CD14-positive monocyte (primary cell): Measurements from ENCODE around the gene SPATA33. TPM values are rescaled to one million over a fixed set of nuclear protein-coding genes. Genes with fewer than 3 reads are reported as not detected.

Experiments used
- DNase-seq, 3 donors: peaks; one replicate each; pipeline ENCODE4 v3.0.0-alpha.2; 2011 to 2022
- H2AFZ ChIP-seq: 2 replicates; pipeline ENCODE4 v1.6.0; 2012; ENCODE audit warnings: mild to moderate bottlenecking, low read depth, low read length, inconsistent platforms; ENCODE audit not compliant: insufficient read depth, poor library complexity, severe bottlenecking
- H3K27ac ChIP-seq, 2 donors: 1 replicate in 1 of 2; 2 replicates in 1 of 2; pipeline ENCODE4 v1.5.1; 2012 to 2013; ENCODE audit warnings: low read length in 2 of 2, control low read depth in 1 of 2, inconsistent platforms in 1 of 2, low read depth in 1 of 2, mild to moderate bottlenecking in 1 of 2
- H3K27me3 ChIP-seq, 2 donors: one replicate each; pipeline versions ENCODE4 v1.6.0 to v1.6.1; 2011 to 2013; ENCODE audit warnings: low read length in 2 of 2; ENCODE audit not compliant: control insufficient read depth in 2 of 2, insufficient read depth in 2 of 2
- H3K36me3 ChIP-seq, 2 donors: replicated peaks in 1 of 2; 1 replicate in 1 of 2; 2 replicates in 1 of 2; pipeline versions ENCODE4 v1.5.1 to v1.6.1; 2012 to 2013; ENCODE audit warnings: low read length in 2 of 2, control low read depth in 1 of 2, inconsistent platforms in 1 of 2, mild to moderate bottlenecking in 1 of 2; ENCODE audit not compliant: insufficient read depth in 2 of 2, control insufficient read depth in 1 of 2
- H3K4me1 ChIP-seq, 2 donors: 1 replicate in 1 of 2; 2 replicates in 1 of 2; pipeline versions ENCODE4 v1.5.1 to v1.6.1; 2012 to 2013; ENCODE audit warnings: low read length in 2 of 2, control low read depth in 1 of 2, inconsistent platforms in 1 of 2, mild to moderate bottlenecking in 1 of 2, moderate library complexity in 1 of 2; ENCODE audit not compliant: insufficient read depth in 2 of 2, control insufficient read depth in 1 of 2
- H3K4me2 ChIP-seq: replicated peaks from 2 replicates; pipeline ENCODE3; 2012; ENCODE audit warnings: low read length, moderate library complexity, mild to moderate bottlenecking; ENCODE audit not compliant: poor library complexity, severe bottlenecking; ENCODE audit errors: extremely low read depth
- H3K4me3 ChIP-seq, 3 experiments: fragments of 200-600 bp in 1 of 3; sonication (generic) in 1 of 3; replicated peaks in 1 of 3; 1 replicate in 2 of 3; 2 replicates in 1 of 3; pipeline ENCODE4 v1.5.1; 2011 to 2013; ENCODE audit warnings: low read length in 3 of 3, mild to moderate bottlenecking in 3 of 3, control low read depth in 2 of 3, low read depth in 2 of 3, inconsistent platforms in 1 of 3, moderate library complexity in 1 of 3
- H3K79me2 ChIP-seq: 2 replicates; pipeline ENCODE4 v1.6.0; 2012; ENCODE audit warnings: mild to moderate bottlenecking, control low read depth, inconsistent platforms, low read length, moderate library complexity; ENCODE audit not compliant: insufficient read depth
- H3K9ac ChIP-seq: 2 replicates; pipeline ENCODE4 v1.6.0; 2017; ENCODE audit warnings: low read length, mild to moderate bottlenecking; ENCODE audit not compliant: insufficient read depth, poor library complexity, severe bottlenecking
- H3K9me3 ChIP-seq, 2 donors: replicated peaks in 1 of 2; 1 replicate in 1 of 2; 2 replicates in 1 of 2; pipeline versions ENCODE4 v1.5.1 to v1.6.1; 2012 to 2013; ENCODE audit warnings: low read length in 2 of 2, control low read depth in 1 of 2; ENCODE audit not compliant: control insufficient read depth in 1 of 2, insufficient read depth in 1 of 2
- H4K20me1 ChIP-seq: 2 replicates; pipeline ENCODE4 v1.6.0; 2012; ENCODE audit warnings: mild to moderate bottlenecking, low read length, control low read depth, moderate library complexity; ENCODE audit not compliant: insufficient read depth
- H3K27ac Mint-ChIP-seq, 7 donors: one replicate each; pipeline ENCODE4 v1.8.0; 2020; ENCODE audit warnings: mild to moderate bottlenecking in 7 of 7, mixed read lengths in 7 of 7, moderate library complexity in 6 of 7, inconsistent platforms in 2 of 7
- H3K27me3 Mint-ChIP-seq, 3 donors: one replicate each; pipeline ENCODE4 v1.8.0; 2021 to 2022; ENCODE audit warnings: low read depth in 3 of 3, mild to moderate bottlenecking in 3 of 3, mixed read lengths in 3 of 3, moderate library complexity in 3 of 3, inconsistent platforms in 1 of 3
- H3K36me3 Mint-ChIP-seq, 2 donors: one replicate each; pipeline ENCODE4 v1.8.0; 2020; ENCODE audit warnings: mixed read lengths in 2 of 2, inconsistent platforms in 1 of 2, mild to moderate bottlenecking in 1 of 2
- H3K4me1 Mint-ChIP-seq: one replicate; pipeline ENCODE4 v1.8.0; 2020; ENCODE audit warnings: mild to moderate bottlenecking, mixed read lengths
- H3K4me3 Mint-ChIP-seq, 2 donors: one replicate each; pipeline ENCODE4 v1.8.0; 2020; ENCODE audit warnings: mild to moderate bottlenecking in 2 of 2, mixed read lengths in 2 of 2, moderate library complexity in 1 of 2
- H3K9me3 Mint-ChIP-seq, 7 donors: one replicate each; pipeline ENCODE4 v1.8.0; 2020 to 2022; ENCODE audit warnings: mixed read lengths in 7 of 7, mild to moderate bottlenecking in 6 of 7, moderate library complexity in 6 of 7, inconsistent platforms in 2 of 7
- CTCF ChIP-seq: fragments of 200-600 bp; IDR thresholded peaks from one replicate; pipeline ENCODE4 v1.8.0; 2022; ENCODE audit warnings: antibody characterized with exemption, mild to moderate bottlenecking
- WGBS: methylation state at CpG from one replicate; pipeline ENCODE4 v1.1.5; 2013; ENCODE audit warnings: missing lambda C conversion rate; ENCODE audit not compliant: insufficient coverage; 5-methylcytosine and 5-hydroxymethylcytosine counted together
- intact Hi-C, 2 donors: fragments of 100-400 bp; cut with micrococcal nuclease; formaldehyde crosslinking; loops; one replicate each; pipeline versions ENCODE4 v1.15.0 to v1.15.1; 2023
- polyA plus RNA-seq, 3 donors: library from polyadenylated mRNA; depleted of rRNA in 1 of 3; unstranded in 2 of 3; stranded (reverse) in 1 of 3; fragments of 300-500 nt in 2 of 3; fragments of >200 nt in 1 of 3; fragmentation: Illumina TruSeq in 2 of 3; gene quantifications; 1 replicate in 2 of 3; 2 replicates in 1 of 3; pipeline ENCODE4 v1.2.3, GENCODE V29; 2012 to 2021

The SPATA33 gene
- polyA plus RNA-seq, 3 donors: 1.4 to 3.5 (median 1.8) TPM

DNA sequence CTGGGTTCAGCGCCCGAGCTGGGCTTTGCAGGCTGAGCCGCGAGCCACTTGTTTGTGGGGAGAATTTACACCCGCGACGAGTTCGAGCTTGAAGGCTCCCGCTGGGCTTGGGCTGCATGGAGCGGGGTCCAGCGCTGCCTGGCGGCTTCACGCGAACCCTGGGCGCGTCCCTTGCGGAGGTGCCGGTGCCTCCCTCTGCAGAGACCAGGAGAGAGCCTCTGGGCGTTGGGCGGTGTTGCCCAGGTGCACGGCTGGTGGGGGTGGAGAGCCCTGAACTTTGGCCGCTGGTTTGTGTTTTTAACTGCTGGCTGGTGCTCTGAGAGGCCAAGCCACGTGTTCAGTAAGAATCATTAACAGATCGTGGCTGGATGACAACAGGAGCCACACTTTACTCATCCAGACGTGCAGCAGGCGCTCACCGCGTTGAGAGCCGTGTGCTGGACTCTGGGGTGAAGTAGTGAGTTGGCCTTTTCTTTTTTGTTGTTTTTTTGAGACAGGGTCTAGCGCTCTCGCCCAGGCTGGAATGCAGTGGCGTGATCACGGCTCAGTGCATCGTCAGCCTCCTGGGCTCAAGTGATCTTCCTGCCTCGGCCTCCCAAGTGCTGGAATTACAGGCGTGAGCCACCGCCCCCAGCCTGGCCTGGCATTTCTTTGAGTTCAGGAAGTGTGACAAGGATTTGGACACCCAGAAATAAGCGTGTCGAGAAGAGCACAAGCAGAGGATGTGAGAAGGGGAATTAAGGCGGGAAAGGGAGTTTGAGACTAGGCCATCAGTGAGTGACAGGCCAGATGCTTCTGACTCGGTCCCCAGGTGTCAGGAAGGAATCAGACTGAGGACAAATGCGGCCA lies 29.7 kb downstream of the SPATA33 start:
- H3K4me3 Mint-ChIP-seq: peak overlapping the region; percentile 89 to 92
- H3K36me3 ChIP-seq: peaks cover 22 to 34% of the 10 kb centered on the region in 2 donors
- peak overlapping the region; percentile 99 for H3K4me2 ChIP-seq
- peaks cover 18 to 32% of the 10 kb centered on the region in 2 donors for H3K36me3 Mint-ChIP-seq
- peaks cover 9% of the 10 kb centered on the region for H3K4me1 Mint-ChIP-seq
- H3K79me2 ChIP-seq: peaks cover 25% of the 10 kb centered on the region
- H3K4me3 ChIP-seq: peak overlapping the region; percentile 78 to 97 (median 89)
- WGBS: 24% methylated on average over 39 of the region's 42 CpGs
- no peak for TF ChIP-seq CTCF
- intact Hi-C loops: no loop called here
- peak overlapping the region in 5 of 7 donors; percentile 21 to 85 (median 45) for H3K27ac Mint-ChIP-seq
- peak overlapping the region; percentile 72 for H3K9ac ChIP-seq
- peaks cover 0 to 17% of the 10 kb centered on the region in 2 donors for H3K9me3 ChIP-seq
- no peak for DNase-seq
- H3K9me3 Mint-ChIP-seq: peaks cover 8 to 23% (median 13%) of the 10 kb centered on the region in 7 donors
- peaks cover 10 to 17% of the 10 kb centered on the region in 2 donors for H3K4me1 ChIP-seq
- no peaks in the 10 kb centered on the region for H3K27me3 ChIP-seq
- peaks cover 0 to 2% (median 0%) of the 10 kb centered on the region in 3 donors for H3K27me3 Mint-ChIP-seq
- H2AFZ ChIP-seq: peak overlapping the region; percentile 94
- H3K27ac ChIP-seq: peak overlapping the region in 1 of 2 donors; percentile 44
- no peaks in the 10 kb centered on the region for H4K20me1 ChIP-seq

DNA sequence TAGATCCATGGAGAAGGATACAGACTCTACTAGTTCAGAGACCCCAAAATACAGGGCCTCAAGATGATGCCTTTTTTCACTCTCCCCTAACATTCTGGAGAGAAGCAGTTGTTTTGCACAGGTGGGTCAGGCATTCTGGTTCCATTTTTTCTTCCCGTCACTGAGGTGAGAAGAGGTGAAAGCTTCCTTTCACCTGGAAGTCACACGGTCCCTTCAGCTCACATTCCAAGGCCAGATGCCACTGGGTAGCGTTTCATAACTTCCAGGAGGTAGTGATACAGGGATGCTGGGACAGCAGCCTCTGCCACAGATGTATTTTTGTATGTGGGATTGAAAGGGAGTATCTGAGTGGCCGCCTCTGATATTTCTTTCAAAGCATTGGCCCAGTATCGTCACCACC lies 30.8 kb downstream of the SPATA33 start:
- Histone ChIP-seq H4K20me1 (no peaks in the 10 kb centered on the region), H3K36me3 (peaks cover 30 to 42% of the 10 kb centered on the region in 2 donors), H3K27me3 (no peaks in the 10 kb centered on the region), H3K9ac (no peak overlapping the region), H2AFZ (no peak overlapping the region), H3K4me3 (no peak overlapping the region), H3K79me2 (peaks cover 25% of the 10 kb centered on the region), H3K4me2 (no peak overlapping the region), H3K27ac (no peak overlapping the region), H3K4me1 (peaks cover 10 to 17% of the 10 kb centered on the region in 2 donors), H3K9me3 (peaks cover 0 to 17% of the 10 kb centered on the region in 2 donors)
- Mint-ChIP-seq H3K27me3 (peaks cover 0 to 2% (median 0%) of the 10 kb centered on the region in 3 donors), H3K27ac (no peak overlapping the region), H3K4me3 (no peak overlapping the region), H3K4me1 (peaks cover 9% of the 10 kb centered on the region), H3K36me3 (peaks cover 24 to 43% of the 10 kb centered on the region in 2 donors), H3K9me3 (peaks cover 8 to 18% (median 13%) of the 10 kb centered on the region in 7 donors)
- 100% methylated on average over 3 of the region's 5 CpGs for WGBS
- DNase-seq: no peak
- no peak for TF ChIP-seq CTCF
- intact Hi-C loops: no loop called here
